GM12874 (cell line): Measurements from ENCODE around the gene NOC2L.
A peak's percentile ranks its signal among the peaks of the same experiment; 100 is the strongest.

Source experiments
- TF ChIP-seq, protein P1 (sequence below): IDR thresholded peaks from 2 replicates; pipeline ENCODE4 v1.5.1; 2011; ENCODE audit warnings: low read depth, mild to moderate bottlenecking, control low read depth, low read length, moderate library complexity; ENCODE audit not compliant: insufficient read depth

NOC2L gene

DNA sequence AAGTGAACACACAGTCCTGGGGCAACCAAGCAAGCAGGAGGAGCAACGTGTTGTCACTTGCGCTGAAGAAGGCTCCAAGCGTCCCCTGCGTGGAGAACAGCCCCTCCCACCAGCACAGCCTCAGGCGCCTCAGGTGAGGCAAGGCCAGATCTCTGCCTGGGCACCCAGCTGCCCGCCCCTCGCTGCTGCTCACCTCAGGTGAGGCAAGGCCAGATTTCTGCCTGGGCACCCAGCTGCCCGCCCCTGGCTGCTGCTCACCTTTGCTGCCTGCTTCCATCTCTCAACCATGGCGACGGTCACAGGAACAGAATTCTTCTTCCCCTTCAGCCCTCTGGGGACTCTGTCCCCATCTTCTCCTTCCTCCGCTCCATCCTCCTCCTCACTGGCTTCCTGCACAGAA lies 2.4 kb downstream of the NOC2L start:
- TF ChIP-seq, protein P1, sequence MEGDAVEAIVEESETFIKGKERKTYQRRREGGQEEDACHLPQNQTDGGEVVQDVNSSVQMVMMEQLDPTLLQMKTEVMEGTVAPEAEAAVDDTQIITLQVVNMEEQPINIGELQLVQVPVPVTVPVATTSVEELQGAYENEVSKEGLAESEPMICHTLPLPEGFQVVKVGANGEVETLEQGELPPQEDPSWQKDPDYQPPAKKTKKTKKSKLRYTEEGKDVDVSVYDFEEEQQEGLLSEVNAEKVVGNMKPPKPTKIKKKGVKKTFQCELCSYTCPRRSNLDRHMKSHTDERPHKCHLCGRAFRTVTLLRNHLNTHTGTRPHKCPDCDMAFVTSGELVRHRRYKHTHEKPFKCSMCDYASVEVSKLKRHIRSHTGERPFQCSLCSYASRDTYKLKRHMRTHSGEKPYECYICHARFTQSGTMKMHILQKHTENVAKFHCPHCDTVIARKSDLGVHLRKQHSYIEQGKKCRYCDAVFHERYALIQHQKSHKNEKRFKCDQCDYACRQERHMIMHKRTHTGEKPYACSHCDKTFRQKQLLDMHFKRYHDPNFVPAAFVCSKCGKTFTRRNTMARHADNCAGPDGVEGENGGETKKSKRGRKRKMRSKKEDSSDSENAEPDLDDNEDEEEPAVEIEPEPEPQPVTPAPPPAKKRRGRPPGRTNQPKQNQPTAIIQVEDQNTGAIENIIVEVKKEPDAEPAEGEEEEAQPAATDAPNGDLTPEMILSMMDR: no peak

DNA sequence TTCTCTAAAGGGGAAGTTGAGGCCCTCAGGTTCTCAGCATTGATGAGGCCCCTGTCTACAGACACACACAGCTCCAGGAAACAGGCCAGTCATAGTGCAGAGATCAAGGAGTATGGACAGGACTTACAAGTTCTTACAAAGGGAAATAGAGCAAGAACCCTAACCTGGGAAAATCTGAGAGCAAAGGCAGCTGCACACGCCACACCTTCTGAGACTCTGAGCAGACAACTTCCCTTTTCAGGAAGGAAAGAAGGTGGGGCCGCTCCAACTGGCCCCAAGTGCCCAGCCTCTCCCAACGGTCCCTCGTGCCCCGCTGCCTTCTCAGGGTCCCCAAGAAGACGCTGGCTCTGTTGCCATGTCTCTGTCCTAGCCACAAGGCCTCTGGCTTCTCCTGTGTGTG lies 3.6 kb downstream of the NOC2L start:
- TF ChIP-seq, protein P1: no peak

DNA sequence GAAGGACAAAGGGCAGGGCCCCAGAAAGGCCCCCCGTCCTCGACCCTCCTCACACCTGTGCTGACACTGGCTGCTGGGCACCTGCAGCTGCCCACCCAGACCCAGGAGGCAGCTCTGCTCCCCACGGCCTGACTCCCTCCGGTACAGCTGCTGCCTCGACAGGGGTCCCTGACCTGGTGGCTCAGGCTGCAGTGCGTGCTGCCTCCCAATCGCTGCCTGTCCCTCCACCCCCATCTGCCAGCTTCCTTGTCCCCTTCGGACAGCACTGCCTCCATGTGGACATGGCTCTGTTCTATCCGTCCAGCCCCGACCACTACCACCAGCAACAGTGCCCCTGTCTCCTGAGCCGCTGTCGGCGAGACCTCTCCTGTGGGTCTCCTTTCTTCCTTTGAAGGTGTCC lies 4.1 kb downstream of the NOC2L start:
- TF ChIP-seq, protein P1: no peak

DNA sequence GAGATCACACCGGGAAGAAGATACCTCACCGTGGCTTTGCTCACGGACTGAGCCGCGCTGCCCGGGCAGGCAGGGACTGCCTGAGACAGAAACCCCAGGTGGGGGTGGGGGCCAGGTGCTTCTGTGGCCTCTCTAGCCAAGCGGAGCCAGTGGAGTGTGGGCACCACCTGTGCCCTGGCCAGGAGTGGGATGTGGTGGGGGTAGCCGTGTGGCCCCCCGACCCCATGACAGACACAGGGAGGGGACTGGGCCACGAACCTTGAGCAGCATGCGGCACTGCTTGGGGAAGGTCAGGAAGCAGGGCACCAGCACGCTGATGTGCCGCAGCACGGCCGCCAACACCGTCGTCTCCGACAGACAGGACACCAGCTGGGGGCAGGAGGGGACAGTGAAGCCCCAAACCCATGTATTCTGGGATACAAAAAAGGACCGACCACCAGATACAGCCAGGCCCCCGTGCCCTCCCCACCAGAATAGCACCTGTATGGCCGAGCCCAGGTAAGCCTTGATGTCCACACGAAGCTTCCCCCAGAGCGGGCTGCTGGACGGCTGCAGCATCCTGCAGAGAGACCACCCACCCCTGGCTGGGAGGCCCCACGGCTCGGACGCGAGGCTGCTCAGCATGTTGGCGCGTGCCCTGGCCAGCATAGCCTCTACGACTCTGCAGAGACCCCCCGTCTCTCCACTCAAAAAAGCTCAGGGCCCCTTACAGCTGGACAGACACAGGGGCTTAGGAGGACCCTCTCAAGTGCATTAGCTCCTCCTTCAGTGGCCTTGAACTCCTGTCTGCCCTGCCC lies 5.3 kb downstream of the NOC2L start:
- TF ChIP-seq, protein P1: no peak

DNA sequence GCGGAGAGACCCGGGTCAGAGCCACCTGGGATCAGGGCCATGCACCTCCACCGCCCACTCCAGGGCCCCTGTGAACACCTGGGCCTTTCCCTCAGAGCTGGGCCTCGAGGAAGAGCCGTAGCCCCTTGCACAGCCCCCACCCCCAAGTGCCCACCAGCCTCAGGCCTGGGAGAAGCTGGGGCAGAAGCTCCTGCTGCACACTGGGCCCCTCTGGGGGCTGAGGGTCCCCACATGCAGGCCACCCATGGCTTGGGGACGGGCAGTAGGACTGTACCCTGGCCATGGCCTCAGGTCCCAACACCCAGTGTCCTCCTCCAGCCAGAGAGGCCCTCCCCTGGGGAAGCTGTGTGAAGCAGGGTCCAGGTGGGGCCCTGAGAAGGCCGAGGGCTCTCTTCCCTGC lies 6.5 kb downstream of the NOC2L start:
- TF ChIP-seq, protein P1: no peak

DNA sequence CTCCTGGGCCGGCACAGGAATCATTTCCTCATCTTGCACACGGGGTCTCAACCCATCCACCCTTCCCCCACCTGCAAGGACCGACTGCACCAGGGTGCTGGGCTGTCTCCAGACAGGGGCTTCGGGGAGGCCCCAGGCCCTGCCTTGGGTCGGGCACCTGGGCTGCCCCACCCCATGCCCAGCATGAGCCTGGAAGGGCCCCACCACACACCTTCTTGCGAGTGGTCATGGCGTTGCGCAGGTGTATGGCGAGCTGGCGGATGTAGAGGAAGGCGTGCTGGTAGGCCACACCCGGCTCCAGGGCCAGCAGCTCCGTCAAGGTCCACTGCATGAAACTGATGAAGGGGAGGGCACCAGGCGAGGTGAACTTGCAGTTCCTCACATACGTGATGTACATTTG lies 6.9 kb downstream of the NOC2L start:
- TF ChIP-seq, protein P1: no peak

DNA sequence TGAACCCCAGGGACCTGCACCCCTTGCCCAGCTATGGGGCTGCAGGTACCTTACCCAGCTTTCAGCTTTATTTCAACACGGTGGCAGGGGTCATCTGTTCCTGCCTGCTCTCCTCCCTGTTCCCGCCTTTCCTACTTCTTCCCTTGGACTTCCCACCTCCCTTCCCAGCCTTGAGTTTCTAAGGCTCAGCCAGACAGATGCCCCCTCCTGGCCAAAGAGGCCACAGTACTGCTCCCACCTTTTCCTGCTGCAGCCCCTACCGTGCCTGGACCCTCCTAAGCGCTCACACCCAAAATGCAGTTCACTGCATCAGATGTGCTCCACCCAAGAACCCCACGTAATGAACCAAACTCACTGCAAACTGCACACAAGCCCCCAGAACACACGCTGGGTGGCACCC lies 7.7 kb downstream of the NOC2L start:
- TF ChIP-seq, protein P1: peak; percentile 11; the same call in 1 of the 2 replicates

DNA sequence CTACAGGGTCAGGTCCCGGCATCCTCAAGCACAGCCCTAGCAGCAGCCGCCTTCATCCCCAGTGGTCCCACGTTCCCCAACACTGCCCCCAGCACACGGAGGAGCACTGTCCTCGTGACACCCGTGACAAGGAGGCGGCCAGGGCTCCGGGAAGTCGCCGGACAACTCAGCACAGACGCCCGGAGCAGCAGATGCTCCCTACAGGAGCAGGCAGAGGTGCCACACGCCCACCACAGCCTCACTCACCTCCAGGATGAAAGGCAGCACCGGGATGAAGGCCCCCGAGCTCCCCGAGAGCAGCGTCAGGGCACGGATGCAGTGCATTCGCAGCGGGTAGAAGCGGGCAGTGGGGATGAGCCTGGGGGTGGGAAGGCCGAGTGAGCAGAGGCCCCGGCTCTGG lies 8.2 kb downstream of the NOC2L start:
- TF ChIP-seq, protein P1: no peak
